GM12801 (cell line): ENCODE data around the gene HNF4A.

Experiments
- TF ChIP-seq, protein P1 (sequence below): IDR thresholded peaks from one replicate; pipeline ENCODE4 v1.5.1; 2011; ENCODE audit warnings: control low read depth; ENCODE audit not compliant: insufficient read length; ENCODE audit errors: extremely low read depth

Gene HNF4A

GRCh38 chr20:44360221-44360620 is 4.7 kb downstream of the HNF4A start:
- TF ChIP-seq, protein P1, sequence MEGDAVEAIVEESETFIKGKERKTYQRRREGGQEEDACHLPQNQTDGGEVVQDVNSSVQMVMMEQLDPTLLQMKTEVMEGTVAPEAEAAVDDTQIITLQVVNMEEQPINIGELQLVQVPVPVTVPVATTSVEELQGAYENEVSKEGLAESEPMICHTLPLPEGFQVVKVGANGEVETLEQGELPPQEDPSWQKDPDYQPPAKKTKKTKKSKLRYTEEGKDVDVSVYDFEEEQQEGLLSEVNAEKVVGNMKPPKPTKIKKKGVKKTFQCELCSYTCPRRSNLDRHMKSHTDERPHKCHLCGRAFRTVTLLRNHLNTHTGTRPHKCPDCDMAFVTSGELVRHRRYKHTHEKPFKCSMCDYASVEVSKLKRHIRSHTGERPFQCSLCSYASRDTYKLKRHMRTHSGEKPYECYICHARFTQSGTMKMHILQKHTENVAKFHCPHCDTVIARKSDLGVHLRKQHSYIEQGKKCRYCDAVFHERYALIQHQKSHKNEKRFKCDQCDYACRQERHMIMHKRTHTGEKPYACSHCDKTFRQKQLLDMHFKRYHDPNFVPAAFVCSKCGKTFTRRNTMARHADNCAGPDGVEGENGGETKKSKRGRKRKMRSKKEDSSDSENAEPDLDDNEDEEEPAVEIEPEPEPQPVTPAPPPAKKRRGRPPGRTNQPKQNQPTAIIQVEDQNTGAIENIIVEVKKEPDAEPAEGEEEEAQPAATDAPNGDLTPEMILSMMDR: no peak

GRCh38 chr20:44361021-44361420 is 5.5 kb downstream of the HNF4A start:
- TF ChIP-seq, protein P1: no peak

- TF ChIP-seq, protein P1: no peak
Observed at GRCh38 chr20:44362466-44362940, 7.0 kb downstream of the HNF4A start.

DNA sequence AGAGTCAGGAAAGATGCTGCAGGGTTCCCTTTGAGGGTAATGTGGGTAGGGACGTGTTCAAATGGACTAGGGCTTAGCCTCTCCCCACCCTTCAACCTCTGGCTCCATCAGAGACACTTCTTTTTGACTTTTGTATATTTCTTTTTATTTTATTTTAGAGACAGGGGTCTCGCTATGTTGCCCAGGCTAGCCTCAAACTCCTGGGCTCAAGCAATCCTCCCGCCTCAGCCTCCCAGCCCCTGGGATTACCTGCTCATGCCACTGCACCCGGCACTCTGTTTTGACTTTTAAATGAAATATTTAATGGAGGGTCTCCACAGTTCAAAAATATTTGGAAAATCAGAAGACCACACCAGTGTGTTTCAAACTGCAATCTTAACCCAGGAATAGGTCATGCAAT is 8.6 kb downstream of the HNF4A start:
- TF ChIP-seq, protein P1: no peak

DNA sequence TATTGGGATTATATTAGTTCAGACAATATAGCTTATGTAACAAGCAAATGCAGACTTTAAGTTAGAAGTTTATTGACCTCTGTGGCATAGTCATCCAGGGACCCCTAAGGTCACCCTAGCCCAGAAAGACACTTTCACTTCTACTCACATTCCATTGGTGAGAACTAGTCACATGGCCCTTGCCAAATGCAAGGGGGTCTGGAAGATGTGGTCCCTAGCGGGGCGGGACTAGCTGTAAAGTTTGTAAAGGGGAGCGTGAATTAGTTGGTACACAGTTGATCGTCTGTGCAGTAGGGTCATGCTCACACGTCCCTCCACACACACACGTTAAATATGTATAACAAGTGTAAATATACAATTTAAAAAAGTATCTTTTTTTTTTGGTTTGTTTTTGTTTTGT is 9.3 kb downstream of the HNF4A start:
- TF ChIP-seq, protein P1: no peak

DNA sequence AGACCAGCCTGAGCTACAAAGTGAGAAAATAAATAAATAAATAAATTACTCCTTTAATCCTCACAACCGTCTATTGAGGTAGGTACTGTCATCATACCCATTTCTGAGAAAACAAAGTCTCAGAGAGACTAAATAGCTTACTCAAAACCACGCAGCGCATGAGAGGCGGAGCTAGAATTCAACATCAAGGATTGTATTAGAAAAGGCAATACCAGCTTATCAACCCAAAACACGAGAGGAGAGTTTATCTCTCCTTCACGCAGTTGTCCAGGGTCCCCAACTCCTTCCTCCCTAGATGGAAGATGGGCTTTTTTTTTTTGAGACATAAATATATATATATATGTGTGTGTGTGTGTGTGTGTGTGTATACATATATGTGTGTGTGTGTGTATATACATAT is 12.2 kb downstream of the HNF4A start:
- TF ChIP-seq, protein P1: no peak

DNA sequence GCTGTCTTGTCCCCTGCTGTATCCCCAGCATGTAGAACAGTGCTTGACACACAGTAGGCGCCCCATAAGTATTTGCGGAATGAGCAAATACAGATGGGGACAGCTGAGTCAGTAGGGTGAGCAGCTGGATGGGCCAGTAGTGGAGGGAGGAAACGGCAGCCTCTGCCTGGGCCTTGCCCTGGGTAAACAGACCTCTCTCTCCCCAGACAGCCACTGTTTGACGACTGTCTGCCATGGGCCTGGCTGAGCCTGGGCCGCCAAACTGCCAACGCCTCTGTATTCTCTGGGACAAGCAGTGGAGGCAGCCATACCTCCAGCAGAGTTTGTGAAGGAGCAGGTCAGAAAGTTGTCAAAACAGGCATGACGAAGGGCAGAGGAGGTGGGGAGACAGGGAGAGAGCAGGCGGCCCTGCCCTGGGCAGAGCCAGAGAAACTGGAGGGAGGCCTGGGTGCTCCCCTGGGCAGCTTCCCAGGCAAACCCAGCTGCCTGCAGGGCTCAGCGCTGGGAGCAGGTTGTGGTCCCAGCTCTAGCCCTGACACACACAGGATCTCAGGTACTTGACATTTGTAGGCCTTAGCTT is 15.2 kb downstream of the HNF4A start:
- TF ChIP-seq, protein P1: no peak
